Stimulated activated CD4-positive, alpha-beta T cell treated with anti-CD3 and anti-CD28 coated beads, Interleukin-4, amount 100 ng/mL, for 24 hours (primary cell): ENCODE measurements around the gene ABCB1.

ENCODE experiments used
- DNase-seq: peaks from one replicate; pipeline ENCODE4 v3.0.0-alpha.2; 2020

ABCB1 gene

DNA sequence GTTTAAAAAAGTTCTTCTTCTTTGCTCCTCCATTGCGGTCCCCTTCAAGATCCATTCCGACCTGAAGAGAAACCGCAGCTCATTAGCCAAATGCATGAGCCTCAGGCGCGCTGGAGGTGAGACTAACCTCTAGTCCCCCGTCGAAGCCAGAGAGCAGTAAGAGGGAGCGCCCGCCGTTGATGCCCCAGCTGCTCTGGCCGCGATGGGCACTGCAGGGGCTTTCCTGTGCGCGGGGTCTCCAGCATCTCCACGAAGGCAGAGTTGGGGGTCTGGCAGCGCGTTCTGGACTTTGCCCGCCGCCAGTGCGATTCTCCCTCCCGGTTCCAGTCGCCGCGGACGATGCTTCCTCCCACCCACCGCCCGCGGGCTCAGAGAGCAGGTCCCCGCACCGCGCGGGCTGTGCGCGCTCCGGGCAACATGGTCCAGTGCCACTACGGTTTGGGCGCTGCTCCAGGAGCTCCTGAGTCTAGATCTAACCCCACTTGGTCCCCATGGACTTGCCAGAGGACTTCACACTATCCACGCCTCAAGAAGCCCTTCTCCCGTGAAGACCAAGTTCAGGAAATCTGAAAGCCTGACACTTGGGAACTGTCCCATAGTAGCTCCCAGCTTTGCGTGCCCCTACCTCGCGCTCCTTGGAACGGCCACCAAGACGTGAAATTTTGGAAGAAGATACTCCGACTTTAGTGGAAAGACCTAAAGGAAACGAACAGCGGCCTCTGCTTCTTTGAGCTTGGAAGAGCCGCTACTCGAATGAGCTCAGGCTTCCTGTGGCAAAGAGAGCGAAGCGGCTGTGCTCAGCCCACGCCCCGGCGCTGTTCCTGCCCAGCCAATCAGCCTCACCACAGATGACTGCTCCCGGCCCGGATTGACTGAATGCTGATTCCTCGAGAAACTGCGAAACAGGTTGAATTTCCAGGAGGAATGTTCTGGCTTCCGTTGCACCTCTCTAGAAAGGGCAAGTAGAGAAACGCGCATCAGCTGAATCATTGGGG is at the start of gene ABCB1:
ABCB1 (minus strand) TSS at position 755 of the 995 bp plus-strand sequence; CDS start at position 55, 700 bp downstream.
- DNase-seq = peak; percentile 48

DNA sequence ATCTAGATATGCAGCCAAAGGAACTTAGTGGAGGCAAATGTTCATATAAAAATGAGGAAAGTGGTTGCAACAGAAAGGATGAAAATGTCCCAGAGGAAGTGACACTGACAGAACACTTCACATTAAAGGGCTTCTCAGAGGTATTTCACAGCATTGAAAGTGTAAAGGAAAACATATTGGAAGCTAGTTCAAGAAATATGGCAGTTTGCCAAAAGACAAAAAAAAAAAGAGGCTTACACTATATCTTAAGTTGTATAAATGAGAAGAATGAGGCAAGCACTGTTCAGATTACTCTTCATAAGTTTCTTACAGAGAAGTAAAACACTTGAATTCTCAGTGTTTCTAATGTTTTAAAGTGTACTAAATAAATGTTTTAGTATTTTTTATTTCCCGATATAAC is 47.6 kb upstream of the ABCB1 start:
- DNase-seq = no peak

DNA sequence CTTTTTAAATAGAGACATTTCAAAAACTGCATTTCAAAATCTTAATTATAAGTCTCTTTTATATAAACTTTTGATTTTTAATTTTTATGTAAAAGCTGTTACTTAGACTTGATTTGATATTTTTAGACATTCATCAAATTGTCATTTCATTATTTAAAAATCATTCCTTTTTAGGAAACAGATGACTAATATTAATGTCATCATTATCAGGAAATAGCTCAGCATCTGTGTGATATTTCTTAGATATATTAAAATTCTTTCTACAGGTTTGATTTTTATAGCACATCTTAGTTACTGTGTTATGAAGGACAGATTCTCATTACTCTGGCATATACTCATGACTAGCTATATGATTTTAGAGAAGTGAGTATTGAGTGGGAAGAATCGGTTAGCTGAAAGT is 44.8 kb upstream of the ABCB1 start:
- no peak for DNase-seq

DNA sequence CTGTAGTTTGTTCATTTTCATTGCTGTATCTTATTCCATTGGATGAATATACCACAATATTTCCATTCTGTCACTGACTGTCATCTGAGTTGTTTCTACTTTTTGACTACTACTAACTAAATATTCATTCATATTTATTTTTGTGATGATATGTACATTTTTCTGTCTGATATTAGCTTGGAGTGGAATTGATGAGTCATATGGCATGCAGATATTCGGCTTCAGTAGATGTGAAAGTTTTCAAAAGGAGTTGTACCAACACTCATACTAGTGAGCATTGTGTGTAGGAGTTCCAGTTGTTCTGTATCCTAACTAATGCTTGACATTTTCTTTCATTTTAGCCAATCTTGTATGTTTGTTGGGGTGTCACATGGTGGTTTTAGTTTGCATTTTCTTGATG is 35.2 kb upstream of the ABCB1 start:
- no peak for DNase-seq

DNA sequence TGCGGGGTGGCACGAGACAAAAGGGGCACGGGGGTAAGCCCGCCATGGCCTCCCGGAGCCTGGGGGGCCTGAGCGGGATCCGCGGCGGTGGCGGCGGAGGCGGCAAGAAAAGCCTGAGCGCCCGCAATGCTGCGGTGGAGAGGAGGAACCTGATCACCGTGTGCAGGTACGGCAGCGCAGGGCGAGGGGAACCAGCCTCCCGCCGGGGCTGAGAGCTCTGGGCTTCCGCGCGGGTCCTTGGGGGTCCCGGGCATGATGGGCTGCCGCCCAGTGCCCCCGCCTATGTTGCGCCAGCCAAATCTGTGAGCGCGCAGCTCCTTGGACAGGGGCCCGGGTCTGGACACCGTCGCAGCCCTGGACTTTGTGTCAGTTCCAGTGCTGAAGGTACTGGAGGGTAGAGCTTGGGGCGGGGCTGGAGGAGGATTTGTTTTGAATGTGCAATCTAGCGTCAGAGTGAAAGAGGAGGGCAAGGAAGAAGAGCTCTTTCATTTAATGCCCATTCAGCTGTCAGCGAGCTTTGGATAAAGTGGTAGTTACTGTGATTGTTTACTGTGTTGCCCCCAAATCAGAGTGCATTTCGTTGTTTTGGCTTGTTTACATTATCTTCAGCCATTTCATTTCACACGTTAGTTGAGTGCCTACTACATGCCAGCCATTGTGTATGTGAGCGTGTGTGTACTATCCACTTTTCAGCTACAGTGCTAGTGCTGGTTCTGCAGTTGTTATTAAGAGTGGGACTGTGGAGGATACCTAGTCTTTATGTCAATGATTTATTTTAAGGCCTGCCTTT is 28.3 kb upstream of the ABCB1 start:
- DNase-seq = peak; percentile 5

DNA sequence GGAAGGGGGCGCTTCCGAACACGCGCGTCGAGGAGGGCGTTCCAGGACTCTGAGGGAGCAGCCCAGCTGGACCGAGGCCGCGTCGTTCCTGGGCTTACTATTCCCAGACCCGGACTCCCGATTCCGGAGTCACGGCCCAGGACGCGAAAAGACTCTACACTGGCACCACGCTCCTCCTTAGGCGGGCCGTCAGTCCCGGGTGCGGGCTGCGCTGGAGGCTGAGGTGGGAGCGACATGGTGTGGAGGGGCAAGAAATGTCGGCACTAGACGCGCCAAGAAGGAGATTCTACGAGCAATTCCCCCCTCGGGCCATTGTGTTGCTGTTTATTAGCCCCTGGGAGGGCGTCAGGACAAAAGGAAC is 26.9 kb upstream of the ABCB1 start:
- DNase-seq = no peak

DNA sequence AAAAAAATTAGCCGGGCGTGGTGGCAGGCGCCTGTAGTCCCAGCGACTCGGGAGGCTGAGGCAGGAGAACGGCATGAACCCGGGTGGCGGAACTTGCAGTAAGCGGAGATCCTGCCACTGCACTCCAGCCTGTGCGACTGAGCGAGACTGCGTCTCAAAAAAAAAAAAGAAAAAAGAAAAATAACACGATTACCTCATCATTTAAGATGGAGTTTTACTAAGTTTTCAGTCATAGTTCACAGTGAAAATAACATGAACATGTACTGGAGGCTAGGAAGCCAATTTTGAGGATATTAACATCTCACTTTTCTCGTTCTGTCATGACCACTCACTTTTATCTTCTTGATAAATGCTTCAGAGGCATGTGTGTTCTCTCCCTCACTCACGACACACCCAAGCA is 24.4 kb upstream of the ABCB1 start:
- no peak for DNase-seq

DNA sequence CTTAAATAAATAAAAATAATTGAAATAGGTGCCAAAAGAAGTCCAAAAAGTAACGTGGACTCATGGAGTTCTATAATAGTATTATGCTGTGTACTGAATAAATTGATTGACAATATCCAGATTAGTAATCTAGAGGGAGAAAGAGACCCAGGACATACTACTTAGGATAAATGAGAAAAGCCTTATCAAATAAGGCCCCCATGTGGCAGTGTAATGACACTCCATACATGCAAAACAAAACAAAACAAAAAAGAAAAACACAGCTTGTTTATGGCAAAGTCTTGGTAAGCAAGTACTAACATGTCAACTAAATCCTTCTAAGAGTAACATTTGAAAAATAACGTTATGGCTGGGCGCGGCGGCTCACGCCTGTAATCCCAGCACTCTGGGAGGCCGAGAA is 23.9 kb upstream of the ABCB1 start:
- DNase-seq = no peak

DNA sequence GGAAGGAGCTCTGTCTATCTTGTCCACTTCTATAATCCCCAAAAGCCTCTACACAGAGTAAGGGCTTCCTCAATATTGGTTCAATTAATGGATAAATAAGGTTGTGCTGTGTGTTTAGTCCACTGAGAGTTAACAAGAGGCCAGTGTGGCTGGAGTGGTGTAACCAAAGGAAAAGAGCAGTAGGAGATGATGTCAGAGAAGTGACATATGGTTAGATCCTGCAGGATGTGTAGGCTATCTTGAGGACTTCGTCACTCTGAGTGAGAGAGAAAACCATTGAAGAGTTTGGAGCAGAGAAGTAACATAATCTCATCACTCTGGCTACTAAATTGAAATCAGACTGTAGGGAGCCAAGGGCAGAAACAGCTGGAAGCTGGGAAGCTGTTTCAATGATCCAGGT is 14.5 kb upstream of the ABCB1 start:
- DNase-seq = no peak

DNA sequence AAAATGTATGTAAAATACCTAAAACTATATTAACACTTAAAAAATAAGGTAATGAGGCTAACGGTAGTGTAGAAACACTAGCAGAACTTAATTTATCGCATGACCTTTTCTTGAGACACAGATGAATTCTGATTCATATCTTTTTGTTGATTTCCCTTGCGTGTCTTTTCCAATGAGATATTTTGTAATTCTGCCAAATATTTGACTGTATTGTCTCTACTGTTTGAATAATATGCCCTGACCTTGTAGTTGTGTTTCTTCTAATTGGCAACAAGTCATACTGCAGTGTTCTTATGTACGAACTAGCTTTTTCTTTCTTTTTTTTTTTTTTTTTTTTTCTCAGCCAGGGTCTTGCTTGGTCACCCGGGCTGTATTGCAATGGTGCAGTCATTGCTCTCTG is 9.2 kb upstream of the ABCB1 start:
- DNase-seq = no peak

DNA sequence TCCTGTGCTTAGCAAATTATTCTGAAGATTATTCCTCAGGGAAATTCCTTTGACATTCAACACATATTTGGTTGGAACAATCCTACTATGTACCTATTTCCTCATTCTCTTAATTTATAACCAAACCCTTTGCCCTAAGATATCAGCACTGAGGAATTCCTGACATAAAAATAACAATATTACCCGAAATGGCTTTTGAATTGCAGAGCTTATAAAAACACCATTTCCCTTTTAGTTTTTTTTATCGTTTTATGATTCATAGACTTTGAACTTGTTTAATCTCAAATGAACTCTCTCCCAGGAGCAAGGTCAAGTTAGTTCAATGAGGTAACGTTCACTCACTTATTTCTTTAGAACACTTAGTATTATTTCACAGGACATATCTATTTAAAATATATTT is 7.7 kb upstream of the ABCB1 start:
- no peak for DNase-seq

DNA sequence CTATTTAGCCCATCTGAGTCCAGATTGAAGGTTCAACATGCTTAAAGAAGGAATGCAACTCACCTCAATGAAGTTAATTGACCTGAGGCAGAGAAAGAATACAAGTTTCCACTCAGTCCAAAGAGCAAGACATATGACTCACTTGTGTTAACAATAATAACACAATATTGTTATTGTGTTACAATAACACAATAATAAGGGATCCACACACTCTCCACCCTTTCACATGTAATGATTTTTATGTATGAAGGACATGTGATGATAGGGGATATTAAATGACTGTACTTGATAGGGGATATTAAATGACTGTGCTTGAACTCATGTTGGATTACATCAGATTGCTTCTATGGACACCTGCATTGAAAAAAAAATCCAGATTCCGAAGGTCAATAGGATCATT is 3.6 kb upstream of the ABCB1 start:
- DNase-seq = no peak

DNA sequence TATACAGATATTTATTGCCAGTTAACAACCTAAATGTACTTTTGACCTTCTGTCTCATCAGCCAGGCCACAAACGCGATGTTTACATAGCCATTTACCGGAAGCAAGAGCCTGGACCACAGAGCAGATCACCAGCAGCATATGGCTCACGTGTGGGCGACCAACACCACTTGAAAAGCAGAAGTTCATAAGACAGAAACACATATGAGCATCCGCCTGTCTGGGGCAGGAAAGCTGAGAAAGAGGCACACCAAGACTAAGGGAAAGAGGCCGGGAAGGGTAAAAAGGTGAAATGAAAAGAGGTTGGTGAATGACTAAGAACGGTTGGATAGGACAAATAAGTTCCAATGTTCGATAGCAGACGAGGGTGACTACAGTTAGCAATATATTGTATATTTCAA is 1.3 kb downstream of the ABCB1 start:
- DNase-seq = peak; percentile 42

DNA sequence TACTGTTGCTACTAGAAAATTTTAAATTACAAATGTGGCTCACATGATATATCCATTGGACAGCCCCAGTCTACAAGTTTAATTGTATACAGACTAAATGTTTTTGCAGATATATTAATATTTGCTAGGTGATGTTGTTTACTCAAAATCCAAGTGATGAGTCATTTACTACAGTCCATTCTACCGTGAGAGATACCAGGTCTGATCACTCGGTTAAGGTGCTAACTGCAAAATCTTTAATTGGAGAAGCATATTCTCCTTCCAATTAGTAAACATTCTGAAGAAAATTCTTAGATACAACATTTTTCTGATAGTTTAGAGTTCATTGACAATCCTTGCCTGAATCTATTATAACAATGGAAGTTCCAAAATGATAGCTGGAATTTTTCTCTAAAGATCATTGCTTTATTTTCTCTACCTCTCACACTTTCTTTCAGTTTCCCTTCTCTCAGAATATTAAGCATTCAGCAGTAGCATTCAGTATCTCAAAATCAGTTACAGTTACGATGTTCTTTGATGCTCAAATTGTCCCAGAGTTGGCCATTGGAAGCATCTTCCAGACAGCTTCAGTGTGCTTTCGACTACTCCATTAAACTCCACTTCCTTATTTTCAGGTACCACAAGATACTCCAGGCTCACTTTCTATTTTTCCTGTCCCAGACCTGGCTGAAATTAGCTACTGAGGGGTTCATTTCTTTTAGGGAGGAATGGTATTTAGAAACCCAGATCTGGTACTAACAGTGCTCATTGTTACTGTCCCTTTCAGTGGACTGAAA is 2.3 kb downstream of the ABCB1 start:
- DNase-seq = no peak

DNA sequence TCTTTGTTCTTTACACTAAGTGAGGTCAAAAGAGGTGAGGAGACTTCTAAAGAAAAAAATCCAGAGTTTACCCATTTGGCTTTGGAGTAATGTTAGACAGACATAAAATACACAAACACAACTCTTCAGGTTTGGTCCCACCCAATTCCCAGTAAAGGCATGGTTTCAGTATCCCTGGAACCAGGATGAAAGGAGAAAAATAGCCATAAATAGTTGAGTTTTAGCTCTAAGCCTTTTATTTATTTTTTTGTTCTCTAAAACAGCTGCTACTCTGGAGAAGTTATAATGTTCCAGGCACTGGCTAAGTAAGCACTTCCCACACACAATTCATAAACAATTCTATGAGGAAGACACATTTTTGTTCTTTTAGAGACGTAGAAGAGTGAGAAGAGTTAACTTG is 4.0 kb downstream of the ABCB1 start:
- no peak for DNase-seq

DNA sequence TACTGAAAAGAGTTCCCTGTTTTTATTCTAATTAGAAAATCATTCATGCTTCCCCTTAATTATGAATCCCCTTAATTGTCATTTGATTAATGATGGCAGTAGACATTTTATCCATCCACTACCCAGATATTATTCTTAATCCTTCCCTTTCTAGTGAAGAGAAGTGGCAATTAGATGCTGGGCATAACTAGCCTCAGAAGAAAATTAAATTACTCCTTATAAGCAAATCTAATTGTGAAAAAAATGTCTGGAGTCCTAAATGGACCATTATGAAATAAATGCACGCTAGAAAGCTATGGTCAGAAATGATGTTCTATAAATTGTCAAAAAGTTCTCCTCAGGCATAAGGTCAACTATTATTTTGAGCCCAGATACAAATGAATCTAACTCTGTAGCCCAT is 4.5 kb downstream of the ABCB1 start:
- DNase-seq = no peak

DNA sequence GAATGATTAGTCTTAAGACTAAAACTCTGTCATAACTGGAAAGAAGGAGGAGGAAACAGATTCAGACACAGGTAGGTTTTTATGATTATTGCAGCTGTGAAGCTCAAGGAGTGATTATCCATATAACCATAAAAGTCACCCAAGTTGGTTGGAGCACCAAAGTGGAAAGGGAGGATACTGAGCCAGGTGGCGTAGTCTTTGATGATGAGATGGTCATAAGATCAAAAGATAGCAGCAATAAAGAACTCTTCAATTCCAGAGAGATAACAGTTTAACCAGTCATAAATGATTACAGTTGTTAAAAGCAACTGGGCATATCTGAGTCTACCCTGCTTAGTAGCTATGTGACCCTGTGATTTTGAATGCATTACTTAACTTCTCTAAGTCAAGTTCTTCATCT is 8.4 kb downstream of the ABCB1 start:
- no peak for DNase-seq

DNA sequence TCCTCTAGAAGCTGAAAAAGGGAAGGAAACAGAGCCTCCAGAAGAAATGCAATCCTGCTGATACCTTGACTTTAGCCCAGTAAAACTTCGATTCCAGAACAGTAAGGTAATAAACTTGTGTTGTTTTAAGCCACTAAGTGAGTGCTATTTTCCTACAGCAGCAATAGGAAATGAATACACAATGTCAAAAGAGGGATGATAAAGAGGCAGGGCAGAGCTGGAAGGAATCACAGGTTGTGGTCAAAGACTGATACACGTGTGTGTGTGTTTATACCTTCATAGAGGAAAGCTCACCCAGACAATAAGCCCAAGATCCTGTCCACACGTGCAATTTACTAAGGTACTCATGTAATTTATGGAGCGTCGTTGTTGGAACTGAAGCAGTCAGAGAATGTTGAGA is 9.5 kb downstream of the ABCB1 start:
- no peak for DNase-seq

DNA sequence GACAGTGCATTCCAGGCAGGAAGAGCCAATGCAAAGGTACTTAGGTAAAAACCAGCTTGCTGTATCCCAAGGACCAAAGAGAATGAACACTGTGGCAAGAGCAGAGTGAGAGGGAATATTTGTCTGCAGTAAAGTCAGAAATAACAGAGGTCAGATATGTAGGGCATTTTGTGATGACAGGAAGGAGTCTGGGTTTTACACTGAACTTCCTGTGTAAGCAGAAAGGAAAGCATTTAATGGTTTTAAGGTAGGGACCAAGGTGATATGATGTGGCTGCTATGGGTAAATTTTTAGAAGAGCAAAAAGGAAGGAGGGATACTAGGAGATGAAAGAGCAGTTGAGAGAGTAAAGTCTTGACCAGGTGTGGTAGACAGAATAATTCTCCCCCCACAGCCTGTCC is 10.1 kb downstream of the ABCB1 start:
- no peak for DNase-seq

DNA sequence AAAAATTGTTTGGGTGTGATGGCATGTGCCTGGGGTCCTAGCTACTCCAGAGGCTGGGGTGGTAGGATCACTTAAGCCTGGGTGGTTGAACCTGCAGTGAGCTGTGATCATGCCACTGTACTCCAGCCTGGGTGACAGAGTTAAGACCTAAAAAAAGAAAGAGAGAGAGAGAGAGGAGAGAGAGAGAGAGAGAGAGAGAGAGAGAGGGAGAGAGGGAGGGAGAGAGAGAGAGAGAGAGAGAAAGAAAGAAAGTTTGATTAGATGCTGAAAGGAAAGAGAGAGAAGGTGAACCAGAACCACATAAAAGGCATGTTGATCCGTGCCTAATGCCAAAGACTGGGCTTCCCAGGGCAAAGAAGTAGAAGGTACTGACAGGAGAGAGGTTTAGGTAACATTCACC is 11.1 kb downstream of the ABCB1 start:
- DNase-seq = no peak

DNA sequence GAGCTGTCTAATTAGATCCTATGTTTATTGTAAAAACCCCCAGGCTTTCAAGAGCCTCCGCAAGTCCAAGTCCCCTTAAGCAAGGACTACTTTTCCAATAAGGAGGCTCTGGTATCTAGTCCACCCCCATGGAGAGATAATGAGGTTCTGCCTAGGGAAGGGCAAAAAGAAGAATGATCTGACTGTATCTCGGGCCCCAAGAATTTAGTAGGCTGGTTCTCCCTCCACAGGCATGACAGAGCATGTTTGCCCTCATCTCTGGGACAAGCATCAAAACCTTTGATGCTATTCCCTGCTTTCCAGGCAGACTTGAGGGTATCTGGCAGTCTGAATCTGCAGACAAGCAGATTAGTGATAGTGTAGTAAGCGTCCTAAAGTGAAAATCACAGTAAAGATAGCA is 19.0 kb downstream of the ABCB1 start:
- no peak for DNase-seq

DNA sequence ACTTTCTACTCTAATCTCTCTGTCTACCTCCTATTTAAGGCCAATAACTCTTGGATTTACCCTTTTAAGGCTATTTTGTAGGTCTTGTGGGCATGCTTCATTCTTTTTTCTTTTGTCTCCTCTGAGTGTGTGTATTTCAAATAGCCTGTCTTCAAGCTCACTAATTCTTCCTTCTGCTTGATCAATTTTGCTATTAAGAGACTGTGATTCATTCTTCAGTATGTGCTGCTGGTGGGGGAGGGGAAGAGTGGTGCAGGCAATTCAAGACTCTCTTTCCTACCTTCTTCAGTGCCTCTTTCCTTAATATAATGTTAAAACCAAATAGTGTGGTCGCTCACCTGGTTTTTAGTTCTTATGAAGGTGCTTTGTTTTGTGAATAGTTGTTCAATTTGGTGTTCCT is 20.0 kb downstream of the ABCB1 start:
- DNase-seq = no peak

DNA sequence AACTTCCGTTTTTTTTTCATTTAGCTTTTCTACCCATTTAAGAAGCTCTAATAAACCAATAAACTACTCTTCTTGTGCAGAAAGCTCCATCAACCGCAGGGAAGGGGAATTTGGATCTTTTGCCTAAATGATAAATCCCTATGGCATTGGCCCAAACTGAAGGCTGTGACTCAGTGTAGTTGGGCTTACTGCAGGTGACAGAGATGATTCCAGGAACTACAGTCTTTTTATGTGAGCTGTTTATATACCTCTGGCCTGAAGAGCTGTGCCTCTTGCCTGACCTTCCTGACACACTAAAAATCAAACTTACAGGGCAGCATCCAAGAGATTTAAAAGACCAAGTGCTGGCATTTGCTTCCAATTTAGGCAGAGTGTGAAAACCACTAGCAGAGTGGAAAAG is 25.2 kb downstream of the ABCB1 start:
- DNase-seq = no peak
